ENCODE results near the gene TGM3. TPM values are rescaled to one million over a fixed set of nuclear protein-coding genes. Genes with fewer than 3 reads are reported as not detected.

The TGM3 gene
- total RNA-seq, 1 donor from 2014 or later = not detected

DNA sequence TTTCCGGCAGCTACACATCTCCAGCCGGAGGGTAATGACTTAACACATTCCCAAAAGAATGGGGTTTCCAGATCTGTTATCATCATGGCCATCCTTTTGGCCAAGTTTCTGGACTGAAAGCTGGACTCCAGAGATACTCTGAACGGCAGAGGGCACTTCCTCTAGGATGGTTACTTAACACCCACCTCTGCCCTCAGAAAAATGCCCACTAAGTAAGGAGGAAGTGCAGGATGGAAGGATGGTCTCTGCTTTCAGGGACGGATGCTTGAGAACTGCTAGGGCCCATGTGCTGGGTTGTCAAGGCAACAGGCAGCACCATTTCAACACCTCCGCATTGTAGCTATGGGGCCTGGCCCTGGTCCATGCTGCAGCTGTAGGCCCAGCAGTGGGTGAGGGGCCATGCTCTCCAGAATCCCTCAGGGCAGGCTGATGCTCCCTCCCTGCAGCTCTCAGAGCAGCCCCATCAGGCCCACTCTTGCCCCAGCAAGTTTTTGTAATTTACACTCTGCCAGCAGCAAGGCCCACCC lies 16.5 kb upstream of the TGM3 start:
- intact Hi-C loops (cut with micrococcal nuclease) = no loop called here
- peaks cover 5% of the 10 kb centered on the region for H3K9me3 ChIP-seq (replicated peaks)
- H3K4me1 ChIP-seq = no peaks in the 10 kb centered on the region
- peaks cover 50% of the 10 kb centered on the region for H3K27me3 ChIP-seq (ENCODE audit: low read depth)
- no peak overlapping the region for H3K4me3 ChIP-seq
- TF ChIP-seq, protein P1, sequence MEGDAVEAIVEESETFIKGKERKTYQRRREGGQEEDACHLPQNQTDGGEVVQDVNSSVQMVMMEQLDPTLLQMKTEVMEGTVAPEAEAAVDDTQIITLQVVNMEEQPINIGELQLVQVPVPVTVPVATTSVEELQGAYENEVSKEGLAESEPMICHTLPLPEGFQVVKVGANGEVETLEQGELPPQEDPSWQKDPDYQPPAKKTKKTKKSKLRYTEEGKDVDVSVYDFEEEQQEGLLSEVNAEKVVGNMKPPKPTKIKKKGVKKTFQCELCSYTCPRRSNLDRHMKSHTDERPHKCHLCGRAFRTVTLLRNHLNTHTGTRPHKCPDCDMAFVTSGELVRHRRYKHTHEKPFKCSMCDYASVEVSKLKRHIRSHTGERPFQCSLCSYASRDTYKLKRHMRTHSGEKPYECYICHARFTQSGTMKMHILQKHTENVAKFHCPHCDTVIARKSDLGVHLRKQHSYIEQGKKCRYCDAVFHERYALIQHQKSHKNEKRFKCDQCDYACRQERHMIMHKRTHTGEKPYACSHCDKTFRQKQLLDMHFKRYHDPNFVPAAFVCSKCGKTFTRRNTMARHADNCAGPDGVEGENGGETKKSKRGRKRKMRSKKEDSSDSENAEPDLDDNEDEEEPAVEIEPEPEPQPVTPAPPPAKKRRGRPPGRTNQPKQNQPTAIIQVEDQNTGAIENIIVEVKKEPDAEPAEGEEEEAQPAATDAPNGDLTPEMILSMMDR (IDR thresholded peaks at IDR 0.05; ENCODE audit: borderline replicate concordance) = no peak
- H3K36me3 ChIP-seq = no peaks in the 10 kb centered on the region
- DNase-seq = no peak
- no peak overlapping the region for H3K27ac ChIP-seq (replicated peaks)

DNA sequence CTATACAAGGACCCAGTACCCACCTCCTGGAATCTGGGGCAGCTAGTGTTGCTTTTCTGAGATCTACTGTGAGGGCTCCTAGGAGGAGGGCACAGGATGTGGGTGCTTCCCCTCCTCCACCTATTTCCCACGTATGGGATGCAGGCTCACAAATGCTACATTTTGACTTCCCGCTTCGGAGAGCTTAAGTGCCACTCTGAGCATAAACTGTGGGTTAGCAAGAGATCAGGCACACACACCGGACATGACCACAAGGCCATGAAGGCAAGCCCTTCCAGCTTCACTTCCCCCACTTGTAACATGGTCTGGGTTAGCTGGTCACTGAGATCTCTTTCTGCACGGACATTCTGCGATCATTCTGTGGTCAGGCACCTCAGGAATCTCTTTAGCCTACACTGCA lies 15.7 kb upstream of the TGM3 start:
- H3K4me1 ChIP-seq = no peaks in the 10 kb centered on the region
- H3K9me3 ChIP-seq (replicated peaks) = peaks cover 5% of the 10 kb centered on the region
- no peaks in the 10 kb centered on the region for H3K36me3 ChIP-seq
- TF ChIP-seq, protein P1 (IDR thresholded peaks at IDR 0.05; ENCODE audit: borderline replicate concordance) = no peak
- no peak for DNase-seq
- intact Hi-C loops (cut with micrococcal nuclease) = no loop called here
- peaks cover 45% of the 10 kb centered on the region for H3K27me3 ChIP-seq (ENCODE audit: low read depth)
- no peak overlapping the region for H3K27ac ChIP-seq (replicated peaks)
- no peak overlapping the region for H3K4me3 ChIP-seq

DNA sequence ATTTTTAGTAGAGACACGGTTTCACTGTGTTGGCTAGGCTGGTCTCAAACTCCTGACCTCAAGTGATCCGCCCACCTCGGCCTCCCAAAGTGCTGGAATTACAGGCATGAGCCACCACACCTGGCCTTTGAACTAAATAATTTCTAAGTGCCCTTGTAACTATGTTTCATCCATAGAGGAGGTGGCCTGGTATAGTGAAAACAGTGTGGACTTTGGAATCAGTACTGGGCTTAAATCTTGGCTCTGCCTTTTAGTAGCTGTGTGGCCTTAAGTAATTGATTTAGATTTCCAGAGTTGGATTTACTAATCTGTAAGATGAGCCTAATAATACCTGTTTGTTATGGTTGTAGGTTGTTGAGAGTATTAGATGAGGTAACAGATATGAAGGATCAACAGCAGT lies 14.2 kb upstream of the TGM3 start:
- Histone ChIP-seq H3K4me1 (no peaks in the 10 kb centered on the region), H3K9me3 (replicated peaks) (peaks cover 5% of the 10 kb centered on the region), H3K4me3 (no peak overlapping the region), H3K27ac (replicated peaks) (no peak overlapping the region), H3K27me3 (ENCODE audit: low read depth) (peaks cover 31% of the 10 kb centered on the region), H3K36me3 (no peaks in the 10 kb centered on the region)
- TF ChIP-seq, protein P1 (IDR thresholded peaks at IDR 0.05; ENCODE audit: borderline replicate concordance) = no peak
- DNase-seq = no peak
- intact Hi-C loops (cut with micrococcal nuclease) = no loop called here

DNA sequence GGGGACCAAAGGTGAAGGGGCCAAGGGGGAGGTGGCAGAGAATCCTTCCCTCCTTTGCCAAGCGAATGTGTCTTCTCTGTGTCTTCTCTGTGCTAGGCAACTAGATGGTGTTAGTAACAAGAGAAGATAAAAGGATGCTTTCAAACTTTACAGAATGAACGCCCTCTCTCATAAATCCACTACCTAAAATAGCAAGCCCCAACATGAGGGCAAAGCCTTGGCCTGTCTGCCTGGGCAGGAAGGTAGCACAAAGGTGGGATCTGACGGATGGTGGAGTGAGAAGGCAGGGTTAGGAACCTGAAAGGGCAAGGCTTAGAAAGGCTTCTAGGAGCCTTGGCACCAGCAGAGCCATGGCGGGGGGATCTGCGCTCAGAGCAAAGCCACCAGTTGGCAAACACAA lies 13.6 kb upstream of the TGM3 start:
- H3K4me3 ChIP-seq = no peak overlapping the region
- TF ChIP-seq, protein P1 (IDR thresholded peaks at IDR 0.05; ENCODE audit: borderline replicate concordance) = no peak
- peaks cover 27% of the 10 kb centered on the region for H3K27me3 ChIP-seq (ENCODE audit: low read depth)
- peaks cover 5% of the 10 kb centered on the region for H3K9me3 ChIP-seq (replicated peaks)
- no peak for DNase-seq
- intact Hi-C loops (cut with micrococcal nuclease) = no loop called here
- H3K4me1 ChIP-seq = no peaks in the 10 kb centered on the region
- no peaks in the 10 kb centered on the region for H3K36me3 ChIP-seq
- H3K27ac ChIP-seq (replicated peaks) = no peak overlapping the region

DNA sequence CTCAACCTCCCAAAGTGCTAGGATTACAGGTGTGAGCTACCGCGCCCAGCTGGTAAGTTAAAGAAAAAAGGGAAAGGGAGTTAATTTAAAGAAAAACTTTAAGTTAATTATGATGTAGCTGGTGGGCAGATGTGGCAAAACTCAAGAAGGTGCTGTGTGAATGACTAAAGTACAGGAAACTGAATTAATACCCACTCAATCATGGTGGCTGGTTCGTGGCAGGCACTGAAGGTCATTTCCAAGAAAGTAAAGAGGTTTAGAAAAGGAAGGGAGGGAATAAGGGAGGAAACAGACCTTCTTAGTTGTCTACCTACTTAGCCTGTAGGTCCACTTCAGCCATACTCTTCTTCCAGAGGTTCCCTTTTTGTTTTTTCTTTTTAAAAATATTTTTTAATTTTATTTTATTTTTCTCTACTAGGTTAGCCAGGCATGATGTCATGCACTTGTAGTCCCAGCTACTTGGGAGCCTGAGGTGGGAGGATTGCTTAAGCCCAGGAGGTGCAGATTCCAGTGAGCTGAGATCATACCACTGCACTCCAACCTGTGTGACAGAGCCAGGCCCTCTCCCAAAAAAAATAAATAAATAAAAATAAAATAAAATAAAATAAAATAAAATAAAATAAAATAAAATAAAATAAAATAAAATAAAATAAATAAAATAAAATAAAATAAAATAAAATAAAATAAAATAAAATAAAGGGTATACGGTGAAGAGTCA lies 11.9 kb upstream of the TGM3 start:
- peaks cover 5% of the 10 kb centered on the region for H3K9me3 ChIP-seq (replicated peaks)
- no peaks in the 10 kb centered on the region for H3K4me1 ChIP-seq
- H3K36me3 ChIP-seq = no peaks in the 10 kb centered on the region
- no peak for DNase-seq
- no peak overlapping the region for H3K4me3 ChIP-seq
- intact Hi-C loops (cut with micrococcal nuclease) = no loop called here
- TF ChIP-seq, protein P1 (IDR thresholded peaks at IDR 0.05; ENCODE audit: borderline replicate concordance) = no peak
- H3K27ac ChIP-seq (replicated peaks) = no peak overlapping the region
- peaks cover 10% of the 10 kb centered on the region for H3K27me3 ChIP-seq (ENCODE audit: low read depth)

All from left ventricle myocardium inferior (tissue), 1 donor.